ENCODE measurements around the gene SPAG5.
"Not testable (repeated sequence)": the region's sequence is repeated elsewhere in the genome, so short reads cannot be mapped to it uniquely, and the experiment has no call there.

Gene SPAG5

DNA sequence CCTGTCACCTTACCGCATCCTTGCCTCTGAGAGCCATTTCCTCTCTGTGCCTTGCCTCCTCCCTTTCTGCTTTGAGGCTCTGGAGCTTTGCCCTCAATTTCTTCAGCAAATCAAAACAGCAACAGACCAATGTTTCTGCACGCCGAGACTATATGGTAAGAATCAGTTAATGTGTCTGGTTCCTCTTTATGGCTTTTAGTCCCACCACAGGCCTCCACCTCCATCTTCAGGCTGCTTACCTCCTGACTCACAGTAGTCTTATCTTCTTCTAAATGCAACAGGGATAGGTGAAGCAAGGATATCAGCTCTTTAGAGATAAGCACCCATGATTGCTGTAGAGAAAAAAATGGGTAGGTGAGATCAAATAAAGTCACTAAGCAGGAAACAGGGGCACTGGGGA, 13.0 kb downstream of the SPAG5 start:
- ATAC-seq (ENCODE audit: low read depth): no peak
- Mint-ChIP-seq H3K4me3 (no peak overlapping the region), H3K4me1 (no peaks in the 10 kb centered on the region), H3K27ac (no peak overlapping the region), H3K9me3 (no peaks in the 10 kb centered on the region), H3K36me3 (peaks cover 5% of the 10 kb centered on the region), H3K27me3 (no peaks in the 10 kb centered on the region)
- no peak for DNase-seq (ENCODE audit: low spot score in 2 of 2)

DNA sequence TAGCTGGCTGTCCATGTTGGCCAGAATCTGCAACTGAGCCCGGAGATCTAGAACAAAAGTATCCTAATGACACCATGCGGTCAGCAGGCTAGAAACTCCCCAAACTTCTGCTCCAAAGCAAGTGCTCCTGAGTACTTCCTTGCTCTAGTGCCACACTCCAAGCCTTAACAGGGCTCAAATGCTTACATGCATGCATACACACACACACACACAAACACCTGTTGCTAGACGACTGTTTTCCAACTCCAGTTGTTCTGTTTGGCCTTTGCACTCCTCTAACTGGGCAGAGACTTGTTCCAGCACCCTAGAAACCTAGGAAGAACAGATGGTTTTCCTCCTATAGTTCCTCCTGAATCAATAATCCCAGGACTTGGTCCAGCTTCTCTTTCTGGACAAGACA, 14.4 kb downstream of the SPAG5 start:
- H3K27me3 Mint-ChIP-seq: no peaks in the 10 kb centered on the region
- H3K27ac Mint-ChIP-seq: no peak overlapping the region
- H3K9me3 Mint-ChIP-seq: no peaks in the 10 kb centered on the region
- peaks cover 5% of the 10 kb centered on the region for H3K36me3 Mint-ChIP-seq
- no peak for DNase-seq (ENCODE audit: low spot score in 2 of 2)
- H3K4me1 Mint-ChIP-seq: no peaks in the 10 kb centered on the region
- no peak for ATAC-seq (ENCODE audit: low read depth)
- H3K4me3 Mint-ChIP-seq: no peak overlapping the region

DNA sequence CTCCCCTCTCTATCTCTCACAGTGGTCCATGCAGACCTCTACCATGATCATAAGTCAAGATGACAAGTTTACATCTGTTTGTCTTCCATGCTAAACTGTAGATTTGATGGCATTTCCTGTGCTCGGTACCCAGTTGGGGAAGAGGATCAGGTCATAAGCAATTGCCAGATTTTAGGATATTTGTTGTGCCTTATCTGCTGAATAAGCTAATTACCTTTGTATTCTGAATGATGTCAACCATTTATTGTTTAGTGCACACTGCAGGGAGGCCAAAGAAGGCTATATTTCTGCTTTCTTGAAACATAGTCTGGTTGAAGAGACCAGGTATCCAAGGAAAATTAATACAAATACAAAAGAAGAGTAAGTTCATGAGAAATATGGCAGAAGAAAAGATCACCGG, 16.3 kb downstream of the SPAG5 start:
- peaks cover 5% of the 10 kb centered on the region for H3K36me3 Mint-ChIP-seq
- no peak for DNase-seq (ENCODE audit: low spot score in 2 of 2)
- H3K9me3 Mint-ChIP-seq: no peaks in the 10 kb centered on the region
- no peaks in the 10 kb centered on the region for H3K27me3 Mint-ChIP-seq
- H3K4me3 Mint-ChIP-seq: no peak overlapping the region
- no peak for ATAC-seq (ENCODE audit: low read depth)
- no peak overlapping the region for H3K27ac Mint-ChIP-seq
- no peaks in the 10 kb centered on the region for H3K4me1 Mint-ChIP-seq

DNA sequence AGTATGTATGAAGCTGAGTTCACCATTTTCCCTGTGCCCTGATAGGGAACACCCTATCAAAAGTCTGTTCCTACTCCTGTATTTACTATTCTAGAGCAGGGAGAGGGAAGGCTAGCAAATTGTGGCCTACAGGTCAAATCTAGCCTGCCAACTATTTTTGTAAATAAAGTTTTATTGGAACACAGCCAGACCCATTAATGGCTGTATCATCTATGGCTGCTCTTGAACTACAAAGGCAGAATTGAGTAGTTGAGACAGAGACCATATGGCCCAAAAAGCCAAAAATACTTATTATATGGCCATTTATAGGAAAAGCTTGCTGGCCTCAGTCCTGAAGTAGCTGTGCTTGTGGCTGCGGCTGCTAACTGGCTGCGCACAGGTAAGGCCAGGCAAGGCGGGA, 17.9 kb downstream of the SPAG5 start:
- H3K27ac Mint-ChIP-seq: no peak overlapping the region
- no peaks in the 10 kb centered on the region for H3K27me3 Mint-ChIP-seq
- ATAC-seq (ENCODE audit: low read depth) (no peak), DNase-seq (ENCODE audit: low spot score in 2 of 2) (no peak)
- no peaks in the 10 kb centered on the region for H3K9me3 Mint-ChIP-seq
- peaks cover 9% of the 10 kb centered on the region for H3K4me1 Mint-ChIP-seq
- peaks cover 4% of the 10 kb centered on the region for H3K36me3 Mint-ChIP-seq
- H3K4me3 Mint-ChIP-seq: no peak overlapping the region

DNA sequence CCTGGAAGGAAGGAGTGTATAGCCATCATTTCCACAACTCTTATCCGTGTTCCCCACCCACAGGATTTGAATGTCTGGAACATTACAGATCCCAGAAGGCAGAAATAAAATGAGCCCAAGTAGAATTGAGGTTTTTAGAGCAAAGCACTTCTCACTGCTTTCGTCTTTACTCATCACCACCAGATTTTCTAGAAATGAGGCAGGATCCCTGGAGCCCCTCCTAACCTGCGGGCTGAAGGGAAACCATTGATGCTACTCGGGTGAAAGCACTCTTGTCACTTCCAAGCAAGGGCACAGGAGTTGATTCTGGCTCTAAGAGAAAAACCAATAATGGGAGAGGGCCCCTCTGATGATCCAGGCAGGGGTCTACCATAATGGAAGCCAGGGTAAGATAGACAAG, 19.3 kb downstream of the SPAG5 start:
- no peak for ATAC-seq (ENCODE audit: low read depth)
- Mint-ChIP-seq H3K36me3 (no peaks in the 10 kb centered on the region), H3K4me1 (peaks cover 12% of the 10 kb centered on the region), H3K27me3 (no peaks in the 10 kb centered on the region), H3K27ac (no peak overlapping the region), H3K9me3 (no peaks in the 10 kb centered on the region), H3K4me3 (no peak overlapping the region)
- no peak for DNase-seq (ENCODE audit: low spot score in 2 of 2)

DNA sequence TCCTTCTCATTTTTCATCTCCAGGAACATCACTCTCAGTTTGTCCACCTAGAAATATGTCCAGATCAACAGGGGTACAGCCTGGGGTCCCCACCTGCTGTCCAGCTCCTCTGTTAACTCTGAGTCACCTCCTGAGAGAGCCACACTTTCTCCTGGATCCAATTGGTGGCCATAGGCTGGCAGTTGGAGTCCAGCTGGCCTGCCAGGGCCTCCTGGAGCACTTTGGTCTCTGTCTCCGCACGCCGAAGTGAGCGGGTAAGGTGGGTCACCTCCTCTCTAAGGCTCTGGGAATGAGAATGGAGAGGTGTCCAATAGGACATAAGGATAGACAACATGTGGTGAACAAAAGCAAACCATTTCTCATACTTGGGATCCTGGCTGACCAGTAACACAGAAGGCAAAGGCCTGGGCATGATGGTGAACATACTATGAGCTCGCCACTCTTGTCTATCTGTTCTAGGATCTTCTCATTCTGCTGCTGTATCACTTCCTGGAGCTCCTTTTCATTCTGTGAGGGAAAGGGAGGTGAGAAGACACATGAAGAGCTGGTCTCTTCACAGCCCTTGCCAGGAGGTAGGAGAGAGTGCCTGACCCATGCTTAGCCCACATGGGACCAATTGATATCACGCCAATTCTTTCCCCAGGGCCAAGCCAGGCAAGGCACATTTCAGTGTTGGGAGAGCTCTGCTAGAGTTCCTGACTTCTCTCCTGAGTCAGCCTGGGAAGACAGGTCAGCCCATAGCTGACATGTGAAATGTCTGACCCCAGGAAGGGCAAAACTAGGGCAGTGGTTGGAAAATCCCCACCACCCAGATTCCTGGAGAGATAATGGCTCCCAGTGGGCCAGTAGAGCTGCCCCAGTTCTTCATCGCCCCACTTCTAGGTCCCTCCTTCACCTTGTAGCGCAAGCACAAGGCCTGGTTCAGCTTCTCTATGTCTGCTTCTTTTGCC, 20.3 kb downstream of the SPAG5 start:
- Mint-ChIP-seq H3K27me3 (no peaks in the 10 kb centered on the region), H3K27ac (no peak overlapping the region), H3K36me3 (no peaks in the 10 kb centered on the region), H3K9me3 (no peaks in the 10 kb centered on the region), H3K4me3 (no peak overlapping the region), H3K4me1 (peaks cover 12% of the 10 kb centered on the region)
- DNase-seq (ENCODE audit: low spot score in 2 of 2) (no peak), ATAC-seq (ENCODE audit: low read depth) (no peak)

DNA sequence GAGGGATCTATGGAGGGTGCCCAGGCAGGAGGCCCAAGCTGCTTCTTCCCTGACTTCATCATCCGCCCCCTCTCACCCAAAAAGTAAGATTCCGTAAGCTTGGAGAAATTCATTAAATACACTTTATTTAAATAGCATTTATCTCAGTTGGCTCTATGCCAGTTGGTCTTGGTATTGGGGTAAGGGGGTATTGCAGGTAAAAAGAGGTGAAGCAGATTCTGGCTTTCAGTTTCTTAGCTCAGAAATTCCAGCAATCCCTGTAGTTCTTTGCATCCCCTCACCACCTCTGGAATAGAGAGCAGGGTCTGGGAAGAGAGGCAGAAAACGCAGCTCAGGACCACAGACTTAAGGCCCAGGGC, 21.4 kb downstream of the SPAG5 start:
- Mint-ChIP-seq H3K27me3 (no peaks in the 10 kb centered on the region), H3K4me3 (no peak overlapping the region), H3K36me3 (no peaks in the 10 kb centered on the region)

DNA sequence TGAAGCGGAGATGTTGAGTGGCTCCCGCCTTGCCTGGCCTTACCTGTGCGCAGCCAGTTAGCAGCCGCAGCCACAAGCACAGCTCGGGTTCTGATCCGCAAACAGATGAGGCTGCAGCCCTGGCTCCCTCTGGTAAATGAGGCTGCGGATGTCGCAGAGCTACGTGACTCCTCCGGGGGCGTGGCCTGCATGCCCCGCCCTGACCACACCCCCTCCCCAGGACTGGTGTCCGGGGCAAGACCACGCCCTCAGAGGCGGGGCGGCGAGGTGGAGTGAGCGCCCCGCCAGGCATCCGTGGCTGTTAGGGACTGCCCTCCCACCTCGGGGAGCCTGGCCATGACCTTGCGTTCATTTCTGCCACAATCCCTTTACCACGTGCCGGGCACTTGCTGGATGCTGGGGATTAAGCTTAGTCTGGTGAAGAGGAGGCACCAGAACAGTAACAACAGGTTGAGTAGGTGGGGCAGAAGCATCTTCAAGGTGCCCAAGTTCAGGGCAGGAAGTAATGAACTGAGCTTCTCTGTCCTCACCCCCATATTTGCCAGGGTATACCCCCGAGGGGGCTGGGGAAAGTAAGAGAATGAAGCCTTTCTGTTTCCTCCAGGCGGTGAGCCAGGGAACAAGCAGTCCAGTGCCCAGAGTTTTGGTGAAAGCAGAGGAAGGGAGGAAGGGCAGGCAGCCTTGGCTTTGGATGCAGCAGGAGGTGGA, 21.9 kb downstream of the SPAG5 start, which contains the start of gene ALDOC:
Gene ALDOC (minus strand): TSS at position 138 of the 708 bp plus-strand sequence. CDS start 1,363 bp downstream, outside the sequence.
- peak; percentile 95 to 97 for DNase-seq (ENCODE audit: low spot score in 2 of 2)
- peaks cover 12% of the 10 kb centered on the region for H3K4me1 Mint-ChIP-seq

More for the DNA sequence above, 21.4 kb downstream of the SPAG5 start:
- DNase-seq (ENCODE audit: low spot score in 2 of 2) (no peak), ATAC-seq (ENCODE audit: low read depth) (no peak)
- H3K4me1 Mint-ChIP-seq: peaks cover 12% of the 10 kb centered on the region
- no peak overlapping the region for H3K27ac Mint-ChIP-seq
- no peaks in the 10 kb centered on the region for H3K9me3 Mint-ChIP-seq

DNA sequence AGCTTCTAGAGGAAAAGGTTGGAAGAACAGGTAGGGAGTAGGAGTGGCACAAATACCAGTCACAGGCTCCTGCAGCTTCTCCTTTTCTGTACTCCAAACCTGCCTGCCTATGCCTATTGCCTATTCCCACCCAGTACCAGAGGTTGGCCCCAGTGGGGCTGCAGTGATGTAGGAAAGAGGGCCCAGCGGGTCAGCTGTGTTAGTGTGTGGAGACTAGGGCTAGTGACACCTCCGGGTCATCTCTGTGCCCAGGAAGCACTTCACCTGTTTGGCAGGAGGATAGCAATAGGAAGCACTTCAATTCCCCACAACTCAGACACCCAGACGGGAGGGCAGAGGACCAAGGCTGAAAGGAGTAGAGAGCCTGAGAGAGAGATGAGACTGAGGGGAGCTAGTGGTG, 22.8 kb downstream of the SPAG5 start:
- DNase-seq (ENCODE audit: low spot score in 2 of 2); ATAC-seq (ENCODE audit: low read depth); H3K36me3 Mint-ChIP-seq; H3K9me3 Mint-ChIP-seq; H3K27me3 Mint-ChIP-seq: not testable (repeated sequence)
- H3K4me1 Mint-ChIP-seq: peaks cover 12% of the 10 kb centered on the region
- peak overlapping the region; percentile 73 for H3K27ac Mint-ChIP-seq
- H3K4me3 Mint-ChIP-seq: peak overlapping the region; percentile 80

More for the DNA sequence above, 21.9 kb downstream of the SPAG5 start, which contains the start of gene ALDOC:
- ATAC-seq (ENCODE audit: low read depth): peak; percentile 99
- peak within 1 kb of the TSS; percentile 73 for H3K27ac Mint-ChIP-seq
- H3K4me3 Mint-ChIP-seq: peak within 1 kb of the TSS; percentile 80
- no peaks in the 10 kb centered on the region for H3K27me3 Mint-ChIP-seq
- no peaks in the 10 kb centered on the region for H3K36me3 Mint-ChIP-seq
- no peaks in the 10 kb centered on the region for H3K9me3 Mint-ChIP-seq

DNA sequence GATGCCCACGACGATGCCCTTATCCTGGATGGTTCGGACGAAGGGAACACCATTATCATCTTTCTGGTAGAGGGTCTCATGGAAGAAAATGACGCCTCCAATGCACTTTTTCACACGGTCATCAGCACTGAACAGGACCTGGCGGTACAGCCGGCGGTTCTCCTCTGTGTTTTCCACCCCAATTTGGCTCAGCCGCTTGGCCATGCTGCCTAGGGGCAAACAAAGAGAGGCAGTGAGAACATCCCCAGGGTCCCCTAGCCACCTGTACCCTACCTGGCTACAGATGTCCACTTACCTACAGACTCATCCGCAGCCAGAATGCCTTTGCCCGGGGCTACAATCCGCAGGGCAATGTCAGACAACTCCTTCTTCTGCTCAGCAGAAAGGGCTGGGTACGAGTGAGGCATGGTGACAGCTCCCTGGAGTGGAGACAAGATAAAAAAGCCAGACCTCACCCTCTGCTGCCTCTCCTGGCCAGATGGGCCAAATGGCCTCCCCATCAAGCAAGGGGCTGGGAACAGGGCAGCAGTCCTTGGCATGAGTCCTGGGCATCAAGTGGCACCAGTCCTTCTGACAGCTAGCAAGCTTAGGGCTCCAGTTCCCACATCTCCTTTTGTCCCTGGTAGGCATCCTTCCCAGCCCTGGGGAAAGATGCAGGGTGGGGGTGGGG, 23.6 kb downstream of the SPAG5 start:
- H3K4me3 Mint-ChIP-seq: no peak overlapping the region

DNA sequence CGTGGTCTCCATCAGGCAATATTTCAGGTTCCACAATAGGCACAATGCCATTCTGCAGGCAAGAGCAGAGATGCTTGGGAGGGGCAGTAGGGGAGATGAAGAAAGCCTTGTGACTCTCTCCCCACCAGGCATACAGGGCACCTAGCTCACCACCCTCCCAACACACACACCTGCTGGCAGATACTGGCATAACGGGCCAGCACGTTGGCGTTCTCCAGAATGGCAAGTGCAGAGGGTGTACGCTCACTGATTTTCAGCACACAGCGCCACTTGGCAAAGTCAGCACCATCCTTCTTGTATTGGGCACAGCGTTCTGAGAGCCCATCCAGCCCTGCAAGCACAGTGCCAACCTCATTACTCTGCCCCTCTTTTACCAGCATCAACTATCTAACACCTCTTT, 24.3 kb downstream of the SPAG5 start:
- Mint-ChIP-seq H3K9me3 (no peaks in the 10 kb centered on the region), H3K4me3 (no peak overlapping the region), H3K27me3 (no peaks in the 10 kb centered on the region), H3K4me1 (peaks cover 23% of the 10 kb centered on the region), H3K27ac (no peak overlapping the region), H3K36me3 (no peaks in the 10 kb centered on the region)
- no peak for ATAC-seq (ENCODE audit: low read depth)
- DNase-seq (ENCODE audit: low spot score in 2 of 2): no peak

More for the DNA sequence above, 23.6 kb downstream of the SPAG5 start:
- H3K4me1 Mint-ChIP-seq: peaks cover 17% of the 10 kb centered on the region
- no peaks in the 10 kb centered on the region for H3K27me3 Mint-ChIP-seq
- no peaks in the 10 kb centered on the region for H3K9me3 Mint-ChIP-seq
- ATAC-seq (ENCODE audit: low read depth) (no peak), DNase-seq (ENCODE audit: low spot score in 2 of 2) (no peak)
- no peaks in the 10 kb centered on the region for H3K36me3 Mint-ChIP-seq
- no peak overlapping the region for H3K27ac Mint-ChIP-seq

DNA sequence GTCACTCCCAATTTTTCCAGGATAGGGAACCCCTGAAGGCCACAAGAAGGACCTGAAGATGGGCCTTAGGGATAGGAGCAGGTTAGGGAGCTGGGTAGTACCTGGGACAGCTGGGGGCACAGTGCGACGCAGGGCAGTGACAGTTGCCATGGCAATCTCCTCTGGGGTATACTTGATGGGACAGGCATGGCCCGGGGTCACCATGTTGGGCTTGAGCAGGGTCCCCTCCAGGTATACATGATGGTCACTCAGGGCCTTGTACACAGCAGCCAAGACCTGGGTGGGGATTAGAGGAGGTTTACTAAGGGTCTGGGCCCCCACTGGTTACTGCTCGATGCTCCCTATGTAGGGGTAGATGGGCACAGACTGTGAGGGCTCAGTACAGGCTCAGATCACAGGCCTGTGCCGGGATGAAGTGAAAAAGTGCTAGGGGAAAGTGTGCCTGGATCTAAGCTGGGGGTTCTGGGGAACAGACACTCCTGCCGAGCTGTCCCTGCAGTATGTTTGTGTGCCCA, 24.8 kb downstream of the SPAG5 start:
- H3K27ac Mint-ChIP-seq: no peak overlapping the region
- H3K4me3 Mint-ChIP-seq: no peak overlapping the region
- H3K9me3 Mint-ChIP-seq: no peaks in the 10 kb centered on the region
- H3K27me3 Mint-ChIP-seq: no peaks in the 10 kb centered on the region
- H3K4me1 Mint-ChIP-seq: peaks cover 25% of the 10 kb centered on the region
- no peak for DNase-seq (ENCODE audit: low spot score in 2 of 2)
- no peak for ATAC-seq (ENCODE audit: low read depth)
- H3K36me3 Mint-ChIP-seq: no peaks in the 10 kb centered on the region

DNA sequence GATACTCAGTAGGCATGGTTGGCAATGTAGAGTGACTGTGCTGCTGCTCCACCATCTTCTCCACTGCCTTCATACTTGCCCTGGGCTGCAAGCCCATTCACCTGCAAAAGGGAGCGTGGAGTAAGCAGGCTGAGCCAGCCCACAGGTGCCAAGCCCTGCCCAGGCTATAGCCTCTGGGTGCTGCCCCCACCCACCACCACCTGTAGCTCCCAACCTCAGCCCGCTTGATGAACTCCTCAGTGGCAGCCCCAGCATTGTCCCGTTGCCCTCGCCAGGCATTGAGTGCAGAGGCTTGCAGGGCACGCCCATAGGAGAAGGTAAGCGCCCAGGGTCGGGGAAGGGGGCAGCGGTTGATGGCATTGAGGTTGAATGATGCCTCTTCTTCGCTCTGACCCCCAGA, 25.3 kb downstream of the SPAG5 start:
- Mint-ChIP-seq H3K27ac (no peak overlapping the region), H3K4me1 (peaks cover 26% of the 10 kb centered on the region), H3K9me3 (no peaks in the 10 kb centered on the region), H3K36me3 (peaks cover under 1% of the 10 kb centered on the region), H3K4me3 (no peak overlapping the region), H3K27me3 (no peaks in the 10 kb centered on the region)
- ATAC-seq (ENCODE audit: low read depth) (no peak), DNase-seq (ENCODE audit: low spot score in 2 of 2) (no peak)

DNA sequence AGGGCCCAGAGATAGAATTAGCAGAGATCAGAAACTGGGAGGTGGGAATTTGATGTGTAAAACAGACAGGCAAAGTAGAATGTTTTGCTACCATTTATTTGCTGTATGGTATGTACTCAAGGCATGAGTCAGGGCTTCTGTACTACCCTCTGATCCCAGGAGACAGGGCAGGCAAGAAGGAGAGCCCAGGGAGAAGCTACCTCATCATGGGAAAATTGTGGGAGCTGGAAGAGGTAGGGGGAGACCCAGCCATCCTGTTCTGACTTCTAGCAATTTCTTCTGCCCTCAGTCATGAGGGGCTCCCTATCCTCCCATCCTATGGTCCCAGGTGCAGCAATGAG, 25.8 kb downstream of the SPAG5 start:
- no peaks in the 10 kb centered on the region for H3K27me3 Mint-ChIP-seq
- no peaks in the 10 kb centered on the region for H3K9me3 Mint-ChIP-seq
- peaks cover 30% of the 10 kb centered on the region for H3K4me1 Mint-ChIP-seq
- H3K27ac Mint-ChIP-seq: no peak overlapping the region
- no peak for ATAC-seq (ENCODE audit: low read depth)
- H3K36me3 Mint-ChIP-seq: peaks cover 3% of the 10 kb centered on the region
- no peak for DNase-seq (ENCODE audit: low spot score in 2 of 2)
- H3K4me3 Mint-ChIP-seq: no peak overlapping the region
